ENCODE results near the gene SYTL3. TPM values are rescaled to one million over a fixed set of nuclear protein-coding genes. Genes with fewer than 3 reads are reported as not detected.

Gene SYTL3
- total and polyA plus RNA-seq, 9 of the 15 experiments (the other 6 are each of a cell fraction or from before 2014, with no cell fraction given) = 0.04 to 0.46 (median 0.17) TPM; not detected in 1

DNA sequence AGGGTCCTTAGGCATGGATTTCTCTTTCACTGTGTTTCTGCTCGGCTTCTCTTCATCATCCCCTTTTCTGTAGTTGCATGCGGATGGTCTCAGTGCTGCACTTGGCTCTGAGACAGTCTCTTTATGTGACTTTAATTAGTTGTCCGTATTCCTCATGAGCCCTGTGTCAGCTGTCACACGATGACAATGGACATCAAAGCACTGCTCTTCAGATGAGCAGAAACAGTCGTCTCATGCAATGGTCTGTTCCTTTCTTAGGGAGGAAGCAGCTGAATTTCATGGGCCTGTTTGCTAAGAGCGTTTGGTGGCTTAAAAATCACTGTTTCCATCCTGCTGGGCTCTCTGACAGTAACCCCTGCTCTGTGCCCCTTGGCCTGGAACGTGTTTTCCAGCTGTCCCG is 64.9 kb downstream of the SYTL3 start:
- Histone ChIP-seq H3K27me3 (ENCODE audit: control insufficient read depth in 2 of 2, insufficient read depth in 2 of 2, low read length in 2 of 2) (peaks cover 0 to 10% of the 10 kb centered on the region in 2 experiments; a peak in 2 of 5 replicates), H3K9ac (ENCODE audit: insufficient read depth in 1 of 2, low read depth in 2 of 2, low read length in 2 of 2) (no peak overlapping the region; a peak in 1 of 4 replicates), H3K4me2 (ENCODE audit: insufficient read depth, low read length) (no peak overlapping the region), H3K9me3 (replicated peaks; ENCODE audit: control insufficient read depth, insufficient read depth, low read depth, low read length) (no peaks in the 10 kb centered on the region), H3K4me1 (replicated peaks in 1 of 2; ENCODE audit: control insufficient read depth in 2 of 2, insufficient read depth in 2 of 2, low read length in 2 of 2) (peaks cover 0 to 8% of the 10 kb centered on the region in 2 experiments; a peak in 2 of 5 replicates), H2AFZ (ENCODE audit: low read depth, low read length) (no peak overlapping the region), H3K9me1 (ENCODE audit: control insufficient read depth, insufficient read depth, low read length) (no peaks in the 10 kb centered on the region), H3K79me2 (ENCODE audit: control insufficient read depth, insufficient read depth, low read length) (no peaks in the 10 kb centered on the region), H4K20me1 (replicated peaks; ENCODE audit: control insufficient read depth, insufficient read depth, low read length) (no peaks in the 10 kb centered on the region), H3K36me3 (ENCODE audit: control insufficient read depth, insufficient read depth, low read length) (no peaks in the 10 kb centered on the region), H3K4me3 (no peak overlapping the region), H3K27ac (ENCODE audit: extremely low read depth, low read depth, low read length) (no peak overlapping the region)
- no TSS peak for BruUV-seq (replicated peaks)
- 23% methylated on average over 8 of the region's 8 CpGs for WGBS (ENCODE audit: insufficient coverage, low coverage, missing lambda C conversion rate)
- ATAC-seq (no peak), DNase-seq (ENCODE audit: extremely low read depth in 1 of 4, low spot score in 3 of 4) (no peak), FAIRE-seq (no peak)
- intact Hi-C loops (cut with micrococcal nuclease) = no loop called here
- ChIA-PET CTCF (ENCODE audit: low intra/inter-chr PET ratio) (interaction anchor here (0.6 kb wide), 1 partner anchor 25 kb away, joined by 3 read pairs; no protein-coding TSS in a partner anchor), POLR2A (interaction anchor here (1.3 to 1.6 kb wide), 2 partner anchors 7 to 10 kb away, joined by 3 to 5 read pairs; no protein-coding TSS in a partner anchor)
- in situ Hi-C loops (cut with MboI) = loop anchor here (25.0 kb wide), 1 partner anchor 273 kb away; no protein-coding TSS in a partner anchor
- TF ChIP-seq TRIM24 (IDR thresholded peaks at IDR 0.05) = no peak
- TF ChIP-seq PHTF2 (CRISPR knock-in tag; IDR thresholded peaks at IDR 0.05) = no peak
- TF ChIP-seq POLR2B (IDR thresholded peaks at IDR 0.05; ENCODE audit: low read depth, partially characterized antibody) = no peak
- TF ChIP-seq, protein P1, sequence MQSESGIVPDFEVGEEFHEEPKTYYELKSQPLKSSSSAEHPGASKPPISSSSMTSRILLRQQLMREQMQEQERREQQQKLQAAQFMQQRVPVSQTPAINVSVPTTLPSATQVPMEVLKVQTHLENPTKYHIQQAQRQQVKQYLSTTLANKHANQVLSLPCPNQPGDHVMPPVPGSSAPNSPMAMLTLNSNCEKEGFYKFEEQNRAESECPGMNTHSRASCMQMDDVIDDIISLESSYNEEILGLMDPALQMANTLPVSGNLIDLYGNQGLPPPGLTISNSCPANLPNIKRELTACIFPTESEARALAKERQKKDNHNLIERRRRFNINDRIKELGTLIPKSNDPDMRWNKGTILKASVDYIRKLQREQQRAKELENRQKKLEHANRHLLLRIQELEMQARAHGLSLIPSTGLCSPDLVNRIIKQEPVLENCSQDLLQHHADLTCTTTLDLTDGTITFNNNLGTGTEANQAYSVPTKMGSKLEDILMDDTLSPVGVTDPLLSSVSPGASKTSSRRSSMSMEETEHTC (IDR thresholded peaks at IDR 0.05) = no peak
- TF ChIP-seq ZNF639 (CRISPR knock-in tag; conservative IDR thresholded peaks at IDR 0.05 in 1 of 2, IDR thresholded peaks at IDR 0.05 in 1 of 2) = no peak
- TF ChIP-seq ZNF134 (CRISPR knock-in tag; conservative IDR thresholded peaks at IDR 0.05) = no peak
- TF ChIP-seq PRMT5 (CRISPR knock-in tag; IDR thresholded peaks at IDR 0.05) = no peak
- TF ChIP-seq ZSCAN29 (IDR thresholded peaks at IDR 0.05) = no peak
- no peak for TF ChIP-seq ZNF780A (CRISPR knock-in tag; IDR thresholded peaks at IDR 0.05)
- TF ChIP-seq NELFE (IDR thresholded peaks at IDR 0.05; ENCODE audit: insufficient read depth, insufficient read length) = no peak
- TF ChIP-seq DEAF1 (CRISPR knock-in tag; IDR thresholded peaks at IDR 0.05) = no peak

All from K562 (cell line).